ENCODE data around the gene LPP.

Gene LPP

GRCh38 chr3:188453431-188454384, 299.8 kb downstream of the LPP start:
- no peak for DNase-seq

- no peak for DNase-seq
Measured at GRCh38 chr3:188455748-188456147, 301.8 kb downstream of the LPP start.

- no peak for DNase-seq
Measured at GRCh38 chr3:188458756-188459155, 304.8 kb downstream of the LPP start.

- DNase-seq: no peak
Measured at GRCh38 chr3:188465311-188465710, 311.4 kb downstream of the LPP start.

- no peak for DNase-seq
Measured at GRCh38 chr3:188468196-188468595, 314.2 kb downstream of the LPP start.

GRCh38 chr3:188468662-188469061, 314.7 kb downstream of the LPP start:
- no peak for DNase-seq

- DNase-seq: no peak
Measured at GRCh38 chr3:188469228-188469885, 315.4 kb downstream of the LPP start.

- no peak for DNase-seq
Measured at GRCh38 chr3:188470508-188471130, 316.7 kb downstream of the LPP start.

GRCh38 chr3:188471723-188472122, 317.8 kb downstream of the LPP start:
- DNase-seq: no peak

- DNase-seq: no peak
Measured at GRCh38 chr3:188472336-188472735, 318.4 kb downstream of the LPP start.

- no peak for DNase-seq
Measured at GRCh38 chr3:188473045-188473444, 319.1 kb downstream of the LPP start.

GRCh38 chr3:188473591-188474288, 319.8 kb downstream of the LPP start:
- no peak for DNase-seq

GRCh38 chr3:188476935-188477334, 323.0 kb downstream of the LPP start:
- no peak for DNase-seq

GRCh38 chr3:188480011-188480410, 326.1 kb downstream of the LPP start:
- no peak for DNase-seq

- no peak for DNase-seq
Measured at GRCh38 chr3:188482929-188483328, 329.0 kb downstream of the LPP start.

- DNase-seq: no peak
Measured at GRCh38 chr3:188486126-188486525, 332.2 kb downstream of the LPP start.

GRCh38 chr3:188486952-188487351, 333.0 kb downstream of the LPP start:
- DNase-seq: no peak

- DNase-seq: no peak
Measured at GRCh38 chr3:188487652-188488051, 333.7 kb downstream of the LPP start.

- no peak for DNase-seq
Measured at GRCh38 chr3:188488801-188489200, 334.8 kb downstream of the LPP start.

GRCh38 chr3:188489639-188490405, 335.9 kb downstream of the LPP start:
- DNase-seq: no peak

- DNase-seq: no peak
Measured at GRCh38 chr3:188490416-188490815, 336.5 kb downstream of the LPP start.

GRCh38 chr3:188491276-188491687, 337.3 kb downstream of the LPP start:
- DNase-seq: no peak
